ENCODE measurements around the gene KLHL40. TPM values are rescaled to one million over a fixed set of nuclear protein-coding genes. Genes with fewer than 3 reads are reported as not detected.

KLHL40 gene, protein sequence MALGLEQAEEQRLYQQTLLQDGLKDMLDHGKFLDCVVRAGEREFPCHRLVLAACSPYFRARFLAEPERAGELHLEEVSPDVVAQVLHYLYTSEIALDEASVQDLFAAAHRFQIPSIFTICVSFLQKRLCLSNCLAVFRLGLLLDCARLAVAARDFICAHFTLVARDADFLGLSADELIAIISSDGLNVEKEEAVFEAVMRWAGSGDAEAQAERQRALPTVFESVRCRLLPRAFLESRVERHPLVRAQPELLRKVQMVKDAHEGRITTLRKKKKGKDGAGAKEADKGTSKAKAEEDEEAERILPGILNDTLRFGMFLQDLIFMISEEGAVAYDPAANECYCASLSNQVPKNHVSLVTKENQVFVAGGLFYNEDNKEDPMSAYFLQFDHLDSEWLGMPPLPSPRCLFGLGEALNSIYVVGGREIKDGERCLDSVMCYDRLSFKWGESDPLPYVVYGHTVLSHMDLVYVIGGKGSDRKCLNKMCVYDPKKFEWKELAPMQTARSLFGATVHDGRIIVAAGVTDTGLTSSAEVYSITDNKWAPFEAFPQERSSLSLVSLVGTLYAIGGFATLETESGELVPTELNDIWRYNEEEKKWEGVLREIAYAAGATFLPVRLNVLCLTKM
- polyA plus RNA-seq, result not detected in 2 replicates

DNA sequence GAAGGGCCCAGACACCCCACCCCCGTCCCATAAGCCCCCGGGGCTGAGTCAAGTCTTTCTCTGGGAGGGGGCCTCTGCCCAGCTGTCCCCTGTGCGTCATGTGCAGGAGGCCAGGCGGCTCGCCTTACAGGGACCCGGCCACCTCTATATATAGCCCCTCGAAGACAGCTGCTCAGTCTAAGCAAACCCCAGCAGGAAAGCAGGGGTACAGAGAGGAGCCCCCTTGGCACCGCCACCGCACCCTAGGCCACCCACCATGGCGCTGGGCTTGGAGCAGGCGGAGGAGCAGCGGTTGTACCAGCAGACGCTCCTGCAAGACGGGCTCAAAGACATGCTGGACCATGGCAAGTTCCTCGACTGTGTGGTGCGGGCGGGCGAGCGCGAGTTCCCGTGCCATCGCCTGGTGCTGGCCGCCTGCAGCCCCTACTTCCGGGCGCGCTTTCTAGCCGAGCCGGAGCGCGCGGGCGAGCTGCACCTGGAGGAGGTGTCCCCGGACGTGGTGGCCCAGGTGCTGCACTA lies at the start of gene KLHL40:
KLHL40 (plus strand) TSS at position 175 of the 519 bp plus-strand sequence; CDS start at position 257, 82 bp downstream.

DNA sequence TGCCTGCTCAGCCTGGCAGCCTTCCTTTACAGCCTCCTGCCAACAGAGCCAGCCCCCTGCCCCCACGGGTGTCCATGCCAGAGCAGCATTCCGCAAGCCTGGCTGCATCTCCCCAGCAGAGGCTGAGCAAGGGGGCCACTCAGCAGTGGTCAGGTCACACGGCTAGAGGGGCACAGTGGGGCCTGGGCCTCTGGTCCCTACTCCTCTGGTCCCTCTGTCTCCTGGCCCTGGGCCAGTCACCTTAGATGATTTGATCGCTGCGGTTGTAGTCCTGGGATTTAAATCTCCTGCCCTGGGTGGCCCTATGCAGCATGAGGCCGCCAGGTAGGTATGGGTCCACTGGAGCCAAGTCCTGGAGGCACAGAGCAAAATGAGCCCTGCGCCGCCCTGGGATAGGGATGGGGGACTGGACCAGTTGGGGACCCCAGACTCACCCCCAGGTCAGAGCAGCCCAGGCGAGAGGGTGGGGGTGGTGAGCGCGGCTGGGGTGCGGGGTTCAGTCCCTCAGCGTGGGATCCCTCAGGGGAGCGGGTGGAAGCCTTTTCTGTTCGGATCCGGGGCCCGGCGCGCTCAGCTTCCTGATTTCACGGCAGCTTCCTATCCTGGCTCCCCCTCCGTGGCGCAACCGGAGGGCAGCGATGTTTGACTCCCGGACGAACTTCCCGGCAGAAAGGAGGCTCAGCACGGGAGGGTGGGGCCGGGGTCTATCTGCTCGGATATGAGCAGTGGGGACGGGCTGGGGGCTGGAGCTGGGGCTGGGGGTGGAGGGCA lies 31.6 kb upstream of the KLHL40 start, which contains the start of gene ZBTB47:
ZBTB47 (plus strand) TSS at position 138 of the 771 bp plus-strand sequence. CDS start 4,659 bp downstream, outside the sequence.

DNA sequence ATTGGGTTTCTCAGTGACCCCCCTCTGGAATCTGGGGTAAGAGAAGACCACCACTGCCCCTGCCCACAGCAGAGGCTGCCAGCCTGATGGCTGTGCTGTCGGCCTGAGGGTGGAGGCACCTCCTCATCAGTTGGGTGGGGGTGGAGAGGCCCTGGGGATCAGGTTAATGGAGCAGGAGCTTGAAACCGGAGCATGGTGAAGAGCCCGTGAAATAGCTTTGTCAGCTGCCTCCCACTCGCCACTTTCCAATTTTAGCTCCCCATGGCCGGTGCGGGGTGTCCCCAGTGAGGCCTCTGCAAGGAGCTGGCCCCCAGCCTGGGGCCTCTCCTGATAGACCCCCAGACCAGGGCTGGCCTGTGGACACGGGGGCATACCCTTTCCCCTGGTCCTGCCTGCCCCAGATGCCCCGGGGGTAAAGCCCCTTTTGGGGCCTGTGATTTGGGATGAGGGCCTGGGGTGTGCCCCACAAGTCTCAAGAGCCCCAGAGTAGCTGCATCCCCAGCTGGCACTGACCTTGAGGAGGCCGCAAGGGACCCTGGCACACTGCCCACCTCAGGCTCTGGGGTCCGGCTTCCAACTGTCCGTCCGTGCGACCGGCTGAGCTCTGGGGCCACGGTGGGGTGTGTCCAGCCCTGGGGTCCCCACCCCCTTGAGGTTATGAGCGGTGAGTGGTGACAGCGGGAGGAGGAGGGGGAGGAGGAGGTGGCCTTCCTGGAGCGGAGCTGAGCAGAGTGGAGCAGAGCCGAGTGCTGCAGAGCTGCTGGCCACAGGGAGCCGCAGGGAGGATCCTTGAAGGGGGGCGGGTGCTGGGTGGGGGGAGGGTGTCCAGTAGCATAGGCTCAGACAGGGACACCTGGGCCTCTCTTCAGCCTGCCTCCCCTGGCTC lies 17.0 kb downstream of the KLHL40 start, which contains the start of gene HHATL:
HHATL (minus strand) TSS at position 733 of the 886 bp plus-strand sequence. CDS start 1,972 bp downstream, outside the sequence.

Other genes with a start within 250 kb of the KLHL40 start
- gene VIPR1, start 182.9 kb upstream of the KLHL40 start, polyA plus RNA-seq, result 0.41 and 6.1 TPM in 2 replicates
- gene SEC22C, start 103.6 kb upstream of the KLHL40 start, polyA plus RNA-seq, result 38.6 and 54.1 TPM in 2 replicates
- 197 and 237 TPM in 2 replicates for gene SS18L2, start 94.7 kb upstream of the KLHL40 start, polyA plus RNA-seq
- gene NKTR, start 84.9 kb upstream of the KLHL40 start, polyA plus RNA-seq, result 25.9 and 30.6 TPM in 2 replicates
- 0.31 TPM in 1 of 2 replicates, not detected in the other for gene ZBTB47, start 31.8 kb upstream of the KLHL40 start, polyA plus RNA-seq
- 86.3 and 121 TPM in 2 replicates for gene HHATL, start 17.3 kb downstream of the KLHL40 start, polyA plus RNA-seq
- gene CCDC13, start 87.7 kb downstream of the KLHL40 start, polyA plus RNA-seq, result 1.3 and 5.1 TPM in 2 replicates
- 1,119 and 1,494 TPM in 2 replicates for gene HIGD1A, start 119.0 kb downstream of the KLHL40 start, polyA plus RNA-seq
- gene ACKR2, start 123.9 kb downstream of the KLHL40 start, polyA plus RNA-seq, result 0.73 and 4.6 TPM in 2 replicates
- not detected in 2 replicates for gene CYP8B1, start 190.3 kb downstream of the KLHL40 start, polyA plus RNA-seq
- 3.3 and 6.5 TPM in 2 replicates for gene ZNF662, start 220.6 kb downstream of the KLHL40 start, polyA plus RNA-seq

Data from Purkinje cell (primary cell).